GM12892 (cell line): ENCODE results near the gene RELN.

Experiments used
- POLR2A ChIP-seq: IDR thresholded peaks from 2 replicates; pipeline ENCODE4 v1.6.1; 2011; ENCODE audit warnings: low read depth, low read length, control low read depth
- POLR2AphosphoS5 ChIP-seq: IDR thresholded peaks from 2 replicates; pipeline ENCODE4 v1.6.1; 2011; ENCODE audit warnings: low read depth, low read length, control low read depth
- TAF1 ChIP-seq: IDR thresholded peaks from 2 replicates; pipeline ENCODE4 v1.6.1; 2011; ENCODE audit warnings: low read depth, mild to moderate bottlenecking, control low read depth, low read length, borderline replicate concordance

- no peak for TF ChIP-seq POLR2AphosphoS5
- TF ChIP-seq POLR2A = no peak
- no peak for TF ChIP-seq TAF1
Observed at GRCh38 chr7:103922407-103922806, 67.1 kb downstream of the RELN start.
